H1 (cell line): ENCODE data around the gene RHOBTB3. TPM values are rescaled to one million over a fixed set of nuclear protein-coding genes. Genes with fewer than 3 reads are reported as not detected.

ENCODE experiments used
- CHD7 ChIP-seq: fragments of 300-600 bp; sonication (generic); IDR thresholded peaks from 2 replicates; pipeline ENCODE4 v1.7.1; 2012; ENCODE audit warnings: low read length, moderate library complexity, mild to moderate bottlenecking, inconsistent platforms; ENCODE audit not compliant: insufficient replicate concordance
- CTCF ChIP-seq, 3 experiments: IDR thresholded peaks; 1 replicate in 2 of 3; 2 replicates in 1 of 3; pipeline versions ENCODE4 v1.5.1 to v1.6.1; 2011; ENCODE audit warnings: low read length in 3 of 3, mild to moderate bottlenecking in 3 of 3, inconsistent platforms in 2 of 3, low read depth in 1 of 3, moderate library complexity in 1 of 3; ENCODE audit not compliant: insufficient read depth in 1 of 3; ENCODE audit errors: control extremely low read depth in 1 of 3
- KDM5A ChIP-seq: fragments of 200-600 bp; IDR thresholded peaks from 2 replicates; pipeline ENCODE4 v1.7.1; 2012; ENCODE audit warnings: mild to moderate bottlenecking, low read length, inconsistent platforms, mixed read lengths
- NRF1 ChIP-seq: IDR thresholded peaks from 2 replicates; pipeline ENCODE4 v1.6.1; 2011; ENCODE audit warnings: mild to moderate bottlenecking, low read depth, low read length, improper control_type of control experiment
- SIRT6 ChIP-seq: IDR thresholded peaks from one replicate; pipeline ENCODE4 v1.7.1; 2012; ENCODE audit warnings: low read length, inconsistent platforms
- SP2 ChIP-seq: IDR thresholded peaks from 2 replicates; pipeline ENCODE4 v1.6.1; 2012; ENCODE audit warnings: mild to moderate bottlenecking, low read length, inconsistent platforms
- polyA plus RNA-seq, 7 experiments: library from polyadenylated mRNA; depleted of rRNA in 3 of 7; stranded (reverse) in 5 of 7; unstranded in 2 of 7; fragments of >200 nt in 5 of 7; fragments of 200-250 nt in 2 of 7; gene quantifications; 1 replicate in 5 of 7; 2 replicates in 1 of 7; 4 replicates in 1 of 7; pipeline versions ENCODE4 v1.2.1 to v1.2.3, GENCODE V29; 2011 to 2013; ENCODE audit warnings: missing spikeins in 2 of 7, mixed read lengths in 2 of 7
- total RNA-seq: library from RNA; stranded (reverse); fragmentation: NEBNext Ultra II Directional; extraction: Animal tissue kit (Norgen Biotek cat#: 25700); gene quantifications from 2 replicates; pipeline ENCODE4 v1.2.1, GENCODE V29; 2021

RHOBTB3 gene
- total and polyA plus RNA-seq, 2 of the 8 experiments (the other 6 are each of a cell fraction or from before 2014, with no cell fraction given): 8.2 to 17.5 TPM

- no peak for TF ChIP-seq CHD7
- TF ChIP-seq CTCF (IDR thresholded peaks at IDR 0.05; ENCODE audit: control extremely low read depth in 1 of 3, insufficient read depth in 1 of 3, low read depth in 1 of 3, low read length in 3 of 3): no peak
- TF ChIP-seq SP2: no peak
- TF ChIP-seq NRF1: no peak
- no peak for TF ChIP-seq KDM5A
- no peak for TF ChIP-seq SIRT6
Observed at GRCh38 chr5:95731571-95732554, 727 bp downstream of the RHOBTB3 start (continued).
